Subcutaneous abdominal adipose tissue (tissue), 5 donors: ENCODE measurements around the gene CTDSP1.

Source experiments
- H3K27ac ChIP-seq: one replicate; pipeline ENCODE4 v1.7.0; 2013; ENCODE audit warnings: low read depth, mild to moderate bottlenecking, inconsistent platforms, low read length, moderate library complexity
- H3K27me3 ChIP-seq, 5 donors: one replicate each; pipeline ENCODE4 v1.7.0; 2013; ENCODE audit warnings: low read length in 5 of 5, inconsistent platforms in 1 of 5; ENCODE audit not compliant: control insufficient read depth in 5 of 5, insufficient read depth in 4 of 5
- H3K36me3 ChIP-seq, 5 donors: one replicate each; pipeline ENCODE4 v1.7.0; 2013; ENCODE audit warnings: low read length in 5 of 5; ENCODE audit not compliant: control insufficient read depth in 5 of 5, insufficient read depth in 5 of 5
- H3K4me1 ChIP-seq, 5 donors: one replicate each; pipeline ENCODE4 v1.7.0; 2013; ENCODE audit warnings: low read length in 5 of 5, mild to moderate bottlenecking in 3 of 5, moderate library complexity in 1 of 5; ENCODE audit not compliant: control insufficient read depth in 5 of 5, insufficient read depth in 5 of 5
- H3K4me3 ChIP-seq, 5 donors: one replicate each; pipeline ENCODE4 v1.7.0; 2013; ENCODE audit warnings: low read length in 5 of 5, low read depth in 1 of 5
- H3K9ac ChIP-seq, 5 donors: one replicate each; pipeline ENCODE4 v1.7.0; 2013; ENCODE audit warnings: low read length in 5 of 5, mild to moderate bottlenecking in 4 of 5, moderate library complexity in 3 of 5
- H3K9me3 ChIP-seq, 5 donors: one replicate each; pipeline ENCODE4 v1.7.0; 2013; ENCODE audit warnings: low read length in 5 of 5; ENCODE audit not compliant: control insufficient read depth in 5 of 5
- donor health status: healthy.
- donor health status: healthy.
- donor health status: healthy.
- donor health status: healthy.
- donor health status: healthy.

Gene CTDSP1

DNA sequence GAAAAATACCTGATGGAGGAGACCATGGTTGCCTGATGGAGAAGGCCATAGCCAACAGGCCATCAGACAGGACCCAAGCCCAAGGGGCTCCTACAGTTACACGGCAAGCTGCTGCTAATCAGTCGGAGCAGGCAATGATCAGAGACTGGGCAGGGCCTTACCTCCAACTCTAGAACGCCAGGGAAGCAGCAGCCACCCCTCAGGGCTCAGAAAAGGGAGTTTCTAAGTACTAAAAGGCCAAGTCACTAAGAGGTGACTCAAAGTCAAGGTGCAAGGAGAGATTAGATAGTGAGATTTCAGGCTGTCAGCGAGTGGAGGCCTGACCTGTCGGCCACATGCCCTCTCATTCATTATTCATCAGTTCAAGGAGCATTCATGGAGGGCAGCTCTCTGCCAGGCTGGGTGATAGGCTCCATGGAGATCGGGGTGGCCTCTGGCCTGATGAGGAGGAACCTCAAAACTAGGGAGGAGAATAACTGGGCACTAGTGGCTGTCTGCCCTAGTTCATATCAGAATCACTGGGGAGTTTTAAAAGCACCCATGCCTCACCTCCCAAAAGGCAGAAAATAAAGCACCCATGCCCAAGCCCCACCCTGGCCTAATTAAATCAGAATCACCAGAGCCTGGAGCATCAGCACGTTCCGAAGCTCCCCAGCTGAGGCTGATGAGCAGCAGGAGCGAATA lies 22.9 kb downstream of the CTDSP1 start:
- Histone ChIP-seq H3K27me3 (peaks cover 0 to 10% (median 3%) of the 10 kb centered on the region in 5 donors), H3K27ac (no peak overlapping the region), H3K36me3 (no peaks in the 10 kb centered on the region), H3K9ac (no peak overlapping the region), H3K9me3 (no peaks in the 10 kb centered on the region), H3K4me3 (no peak overlapping the region), H3K4me1 (no peaks in the 10 kb centered on the region)

DNA sequence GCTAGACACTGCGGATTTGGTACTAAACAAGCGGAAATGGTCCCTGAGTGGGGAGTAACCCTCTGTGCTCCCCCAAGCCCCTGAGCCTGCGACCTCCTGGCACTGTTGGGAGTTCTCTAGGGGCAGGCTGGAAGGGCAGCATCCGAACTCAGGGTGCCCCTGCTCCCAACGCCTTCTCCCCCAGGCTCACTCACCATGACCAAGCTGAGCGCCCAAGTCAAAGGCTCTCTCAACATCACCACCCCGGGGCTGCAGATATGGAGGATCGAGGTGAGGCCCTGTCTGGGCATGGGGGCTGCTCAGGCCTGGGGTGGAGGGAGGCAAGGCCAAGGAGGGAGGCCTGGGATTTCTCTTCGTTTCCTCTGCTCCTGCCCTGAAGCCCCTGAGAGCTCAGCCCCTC lies 23.9 kb downstream of the CTDSP1 start:
- H3K4me1 ChIP-seq: no peaks in the 10 kb centered on the region
- H3K27ac ChIP-seq: no peak overlapping the region
- peaks cover 0 to 10% (median 3%) of the 10 kb centered on the region in 5 donors for H3K27me3 ChIP-seq
- no peak overlapping the region for H3K9ac ChIP-seq
- H3K9me3 ChIP-seq: no peaks in the 10 kb centered on the region
- H3K4me3 ChIP-seq: no peak overlapping the region
- no peaks in the 10 kb centered on the region for H3K36me3 ChIP-seq

DNA sequence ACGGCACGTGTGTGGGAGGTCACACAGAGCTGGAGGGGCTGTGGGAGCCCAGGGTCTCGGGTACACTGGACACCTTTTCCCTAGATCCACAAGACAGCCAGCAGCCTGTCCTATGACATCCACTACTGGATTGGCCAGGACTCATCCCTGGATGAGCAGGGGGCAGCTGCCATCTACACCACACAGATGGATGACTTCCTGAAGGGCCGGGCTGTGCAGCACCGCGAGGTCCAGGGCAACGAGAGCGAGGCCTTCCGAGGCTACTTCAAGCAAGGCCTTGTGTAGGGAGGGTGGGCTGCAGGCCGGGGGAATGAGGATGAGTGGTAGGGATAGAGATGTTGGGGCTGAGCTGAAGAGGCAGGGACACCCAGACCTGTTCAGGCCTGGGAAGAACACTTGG lies 25.9 kb downstream of the CTDSP1 start:
- Histone ChIP-seq H3K4me1 (no peaks in the 10 kb centered on the region), H3K9ac (no peak overlapping the region), H3K9me3 (no peaks in the 10 kb centered on the region), H3K27me3 (peaks cover 0 to 4% (median 0%) of the 10 kb centered on the region in 5 donors), H3K36me3 (no peaks in the 10 kb centered on the region), H3K27ac (no peak overlapping the region), H3K4me3 (no peak overlapping the region)

DNA sequence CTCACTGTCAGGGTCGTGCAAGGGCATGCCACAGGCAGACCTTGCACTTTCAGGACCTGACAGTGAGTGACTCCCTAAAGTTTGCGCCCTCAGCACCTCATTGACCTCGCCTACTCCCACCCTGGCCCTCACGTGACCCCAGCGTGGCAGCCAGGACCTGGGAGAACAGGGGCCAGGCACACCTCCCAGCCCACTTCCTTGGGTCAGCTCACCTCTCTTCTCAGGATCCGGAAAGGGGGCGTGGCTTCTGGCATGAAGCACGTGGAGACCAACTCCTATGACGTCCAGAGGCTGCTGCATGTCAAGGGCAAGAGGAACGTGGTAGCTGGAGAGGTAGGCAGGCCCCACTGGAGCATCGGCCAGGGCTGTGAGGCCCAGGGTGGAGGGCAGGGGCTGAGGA lies 28.1 kb downstream of the CTDSP1 start:
- H3K9me3 ChIP-seq: no peaks in the 10 kb centered on the region
- H3K36me3 ChIP-seq: no peaks in the 10 kb centered on the region
- H3K4me1 ChIP-seq: no peaks in the 10 kb centered on the region
- H3K27ac ChIP-seq: no peak overlapping the region
- H3K9ac ChIP-seq: no peak overlapping the region
- H3K4me3 ChIP-seq: no peak overlapping the region
- peaks cover 0 to 4% (median 0%) of the 10 kb centered on the region in 5 donors for H3K27me3 ChIP-seq

DNA sequence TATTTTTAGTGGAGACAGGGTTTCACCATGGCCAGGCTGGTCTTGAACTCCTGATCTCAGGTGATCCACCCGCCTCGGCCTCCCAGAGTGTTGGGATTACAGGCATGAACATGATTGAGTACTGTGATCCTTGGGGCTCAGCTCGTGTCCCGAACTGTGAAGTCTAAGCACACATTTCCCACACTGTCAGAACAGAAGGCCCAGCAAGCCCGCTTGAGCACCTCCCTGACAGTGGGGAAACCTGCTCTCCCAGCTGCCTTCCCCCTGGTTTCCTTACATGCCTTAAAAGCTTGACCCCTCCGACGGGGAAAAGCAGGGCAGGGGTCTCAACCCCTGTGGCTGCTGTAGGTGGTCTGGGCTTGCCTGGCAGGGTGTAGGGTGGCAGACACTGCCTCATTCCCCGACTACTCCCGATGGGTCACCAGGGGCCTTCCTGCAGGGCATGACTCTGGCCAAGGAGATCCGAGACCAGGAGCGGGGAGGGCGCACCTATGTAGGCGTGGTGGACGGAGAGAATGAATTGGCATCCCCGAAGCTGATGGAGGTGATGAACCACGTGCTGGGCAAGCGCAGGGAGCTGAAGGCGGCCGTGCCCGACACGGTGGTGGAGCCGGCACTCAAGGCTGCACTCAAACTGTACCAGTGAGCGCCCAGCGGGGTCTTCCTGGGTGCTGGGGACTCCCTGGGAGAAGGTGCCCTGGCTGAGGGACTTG lies 29.3 kb downstream of the CTDSP1 start:
- H3K4me3 ChIP-seq: no peak overlapping the region
- no peaks in the 10 kb centered on the region for H3K9me3 ChIP-seq
- H3K27ac ChIP-seq: no peak overlapping the region
- H3K36me3 ChIP-seq: no peaks in the 10 kb centered on the region
- peaks cover 0 to 4% (median 0%) of the 10 kb centered on the region in 5 donors for H3K27me3 ChIP-seq
- H3K4me1 ChIP-seq: no peaks in the 10 kb centered on the region
- no peak overlapping the region for H3K9ac ChIP-seq

DNA sequence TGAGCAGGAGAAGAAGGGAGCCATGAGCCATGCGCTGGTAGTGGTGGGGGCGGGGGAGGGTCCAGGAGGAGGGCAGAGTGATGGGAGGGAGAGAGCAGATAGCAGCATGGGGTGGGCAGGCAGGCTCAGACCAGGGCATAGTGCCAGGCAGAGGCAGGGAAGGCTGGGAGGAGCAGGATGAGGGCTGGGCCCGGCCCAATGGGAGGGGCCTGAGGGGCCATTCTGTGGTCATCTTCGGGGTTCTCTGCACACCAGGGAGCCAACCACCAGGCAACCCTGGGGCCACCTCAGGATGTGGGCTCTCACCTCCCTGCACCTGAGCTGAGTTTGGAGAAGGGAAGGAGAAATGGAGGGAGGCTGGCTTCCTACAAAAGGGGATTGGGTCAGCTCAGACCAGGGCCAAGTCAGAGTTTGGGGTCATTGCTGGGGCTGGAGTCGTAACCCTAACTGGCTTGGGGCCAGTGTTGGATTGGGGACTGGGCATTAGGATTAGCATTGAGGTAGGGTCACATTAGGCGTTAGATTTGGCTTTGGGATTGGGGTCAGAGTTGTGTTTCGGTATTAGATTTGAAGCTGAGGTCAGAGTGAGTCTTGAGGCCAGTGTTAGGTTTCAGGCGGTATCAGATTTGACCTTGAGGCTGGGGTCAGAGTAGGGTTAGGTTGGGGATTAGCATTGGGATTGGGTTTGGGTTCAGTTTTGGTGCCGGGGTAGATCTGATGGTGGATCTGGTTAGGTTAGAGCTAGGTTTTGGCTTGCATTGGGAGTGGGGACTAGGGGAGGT lies 30.4 kb downstream of the CTDSP1 start:
- Histone ChIP-seq H3K36me3 (no peaks in the 10 kb centered on the region), H3K27ac (no peak overlapping the region), H3K9me3 (no peaks in the 10 kb centered on the region), H3K4me3 (no peak overlapping the region), H3K27me3 (peaks cover 0 to 4% (median 0%) of the 10 kb centered on the region in 5 donors), H3K9ac (no peak overlapping the region), H3K4me1 (no peaks in the 10 kb centered on the region)

DNA sequence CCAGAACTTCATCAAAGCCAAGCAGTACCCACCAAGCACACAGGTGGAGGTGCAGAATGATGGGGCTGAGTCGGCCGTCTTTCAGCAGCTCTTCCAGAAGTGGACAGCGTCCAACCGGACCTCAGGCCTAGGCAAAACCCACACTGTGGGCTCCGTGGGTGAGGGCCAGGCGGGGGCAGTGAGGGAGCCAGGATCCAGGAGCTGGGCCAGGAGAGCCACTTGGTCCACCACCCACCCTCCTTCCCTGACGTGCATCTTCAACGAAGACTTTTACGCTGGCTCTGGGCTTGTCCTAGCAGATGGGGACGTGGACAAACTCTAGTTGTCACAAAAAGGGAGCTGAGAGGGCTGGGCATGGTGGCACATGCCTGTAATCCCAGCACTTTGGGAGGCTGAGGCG lies 31.1 kb downstream of the CTDSP1 start:
- Histone ChIP-seq H3K36me3 (no peaks in the 10 kb centered on the region), H3K27ac (no peak overlapping the region), H3K9ac (no peak overlapping the region), H3K4me1 (no peaks in the 10 kb centered on the region), H3K9me3 (no peaks in the 10 kb centered on the region), H3K4me3 (no peak overlapping the region), H3K27me3 (peaks cover 0 to 4% (median 0%) of the 10 kb centered on the region in 5 donors)

DNA sequence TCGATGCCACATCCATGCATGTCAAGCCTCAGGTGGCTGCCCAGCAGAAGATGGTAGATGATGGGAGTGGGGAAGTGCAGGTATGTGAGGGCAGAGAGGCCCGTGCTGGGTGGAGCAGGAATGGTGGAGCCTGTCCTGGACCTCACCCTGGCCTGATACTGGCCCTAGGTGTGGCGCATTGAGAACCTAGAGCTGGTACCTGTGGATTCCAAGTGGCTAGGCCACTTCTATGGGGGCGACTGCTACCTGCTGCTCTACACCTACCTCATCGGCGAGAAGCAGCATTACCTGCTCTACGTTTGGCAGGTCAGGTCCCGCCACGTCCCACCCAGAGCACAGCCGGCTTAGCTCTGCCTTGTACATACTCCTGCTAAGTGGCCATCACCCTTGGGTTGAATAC lies 32.2 kb downstream of the CTDSP1 start:
- Histone ChIP-seq H3K27me3 (peaks cover 0 to 4% (median 0%) of the 10 kb centered on the region in 5 donors), H3K9ac (no peak overlapping the region), H3K4me1 (no peaks in the 10 kb centered on the region), H3K4me3 (no peak overlapping the region), H3K36me3 (no peaks in the 10 kb centered on the region), H3K27ac (no peak overlapping the region), H3K9me3 (no peaks in the 10 kb centered on the region)

DNA sequence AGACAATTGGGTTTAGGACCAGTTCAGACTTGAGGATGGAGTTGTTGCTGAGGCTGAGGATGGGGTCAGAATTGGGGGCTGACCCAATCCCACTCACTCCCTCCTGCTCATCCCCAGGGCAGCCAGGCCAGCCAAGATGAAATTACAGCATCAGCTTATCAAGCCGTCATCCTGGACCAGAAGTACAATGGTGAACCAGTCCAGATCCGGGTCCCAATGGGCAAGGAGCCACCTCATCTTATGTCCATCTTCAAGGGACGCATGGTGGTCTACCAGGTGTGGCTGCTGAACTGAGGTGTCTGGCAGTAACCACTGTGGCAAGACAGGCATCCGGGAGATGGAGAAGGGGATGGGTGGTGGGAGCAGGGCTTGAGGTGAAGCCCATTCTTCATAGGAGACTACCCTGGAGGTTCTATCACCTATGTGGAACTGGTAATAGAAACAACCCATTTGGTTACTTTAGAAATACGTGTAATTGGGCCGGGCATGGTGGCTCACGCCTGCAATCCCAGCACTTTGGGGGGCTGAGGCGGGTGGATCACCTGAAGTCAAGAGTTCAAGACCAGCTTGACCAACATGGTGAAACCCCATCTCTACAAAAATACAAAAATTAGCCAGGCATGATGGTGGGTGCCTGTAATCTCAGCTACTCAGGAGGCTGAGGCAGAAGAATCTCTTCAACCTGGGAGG lies 33.2 kb downstream of the CTDSP1 start:
- Histone ChIP-seq H3K27ac (no peak overlapping the region), H3K36me3 (no peaks in the 10 kb centered on the region), H3K27me3 (peaks cover 0 to 4% (median 0%) of the 10 kb centered on the region in 5 donors), H3K9me3 (no peaks in the 10 kb centered on the region), H3K4me1 (no peaks in the 10 kb centered on the region), H3K4me3 (no peak overlapping the region), H3K9ac (no peak overlapping the region)
